ENCODE results near the gene ORC6. TPM values are rescaled to one million over a fixed set of nuclear protein-coding genes. Genes with fewer than 3 reads are reported as not detected.

The ORC6 gene
- total and polyA plus RNA-seq, 10 of the 15 experiments (the other 5 are each of a cell fraction or from before 2014, with no cell fraction given): 25.7 to 88.5 (median 49.1) TPM

DNA sequence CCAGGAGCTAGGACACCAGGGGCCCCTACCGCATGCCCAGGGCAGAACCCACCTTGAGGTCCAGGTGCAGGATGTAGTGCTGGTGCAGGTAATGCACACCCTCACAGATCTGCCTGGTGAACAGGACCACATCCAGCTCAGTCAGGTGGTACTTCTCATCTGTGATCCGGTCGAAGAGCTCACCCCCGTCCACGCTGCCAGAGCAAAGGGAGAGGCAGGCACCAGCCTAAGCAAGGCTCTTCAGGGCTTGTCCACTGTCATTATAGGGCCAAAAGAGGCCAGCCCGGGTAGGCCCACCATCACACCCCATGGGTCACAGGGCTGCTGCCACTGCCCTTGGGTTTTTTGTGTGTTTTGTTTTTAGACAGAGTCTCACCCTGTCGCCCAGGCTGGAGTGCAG is 37.7 kb downstream of the ORC6 start:
- ATAC-seq (no peak), DNase-seq (ENCODE audit: low read depth, low spot score) (no peak), FAIRE-seq (no peak)
- Histone ChIP-seq H3K9me3 (replicated peaks; ENCODE audit: control insufficient read depth, insufficient read depth, low read length) (peaks cover 2% of the 10 kb centered on the region; the same call in 1 of the 3 replicates), H3K27me3 (replicated peaks in 1 of 2; ENCODE audit: control insufficient read depth in 2 of 2, insufficient read depth in 2 of 2, low read length in 1 of 2) (no peaks in the 10 kb centered on the region), H3K4me1 (ENCODE audit: control insufficient read depth, insufficient read depth, low read length) (no peaks in the 10 kb centered on the region), H3K9ac (ENCODE audit: control insufficient read depth, insufficient read depth, low read length) (no peak overlapping the region), H2AFZ (ENCODE audit: control insufficient read depth, low read depth, low read length) (no peak overlapping the region), H3K27ac (ENCODE audit: control insufficient read depth, insufficient read depth) (no peak overlapping the region), H3K4me2 (ENCODE audit: control insufficient read depth, insufficient read depth) (no peak overlapping the region), H4K20me1 (ENCODE audit: control insufficient read depth, insufficient read depth) (no peaks in the 10 kb centered on the region), H3K4me3 (no peak overlapping the region), H3K36me3 (ENCODE audit: control insufficient read depth in 2 of 2, insufficient read depth in 2 of 2, low read length in 1 of 2) (no peaks in the 10 kb centered on the region; a peak in 1 of 4 replicates), H3K79me2 (ENCODE audit: control insufficient read depth, insufficient read depth, low read length) (no peaks in the 10 kb centered on the region)
- in situ Hi-C loops (cut with MboI) (no loop called here), intact Hi-C loops (cut with micrococcal nuclease; ENCODE audit: unreplicated experiment) (no loop called here)
- TF ChIP-seq MYB (IDR thresholded peaks at IDR 0.05; ENCODE audit: borderline replicate concordance, low read depth, low read length): no peak
- TF ChIP-seq NBN (IDR thresholded peaks at IDR 0.05): no peak
- TF ChIP-seq SIX5 (IDR thresholded peaks at IDR 0.05; ENCODE audit: low read depth, low read length, severe bottlenecking): no peak
- TF ChIP-seq ZNF622 (IDR thresholded peaks at IDR 0.05): no peak
- TF ChIP-seq, protein P1, sequence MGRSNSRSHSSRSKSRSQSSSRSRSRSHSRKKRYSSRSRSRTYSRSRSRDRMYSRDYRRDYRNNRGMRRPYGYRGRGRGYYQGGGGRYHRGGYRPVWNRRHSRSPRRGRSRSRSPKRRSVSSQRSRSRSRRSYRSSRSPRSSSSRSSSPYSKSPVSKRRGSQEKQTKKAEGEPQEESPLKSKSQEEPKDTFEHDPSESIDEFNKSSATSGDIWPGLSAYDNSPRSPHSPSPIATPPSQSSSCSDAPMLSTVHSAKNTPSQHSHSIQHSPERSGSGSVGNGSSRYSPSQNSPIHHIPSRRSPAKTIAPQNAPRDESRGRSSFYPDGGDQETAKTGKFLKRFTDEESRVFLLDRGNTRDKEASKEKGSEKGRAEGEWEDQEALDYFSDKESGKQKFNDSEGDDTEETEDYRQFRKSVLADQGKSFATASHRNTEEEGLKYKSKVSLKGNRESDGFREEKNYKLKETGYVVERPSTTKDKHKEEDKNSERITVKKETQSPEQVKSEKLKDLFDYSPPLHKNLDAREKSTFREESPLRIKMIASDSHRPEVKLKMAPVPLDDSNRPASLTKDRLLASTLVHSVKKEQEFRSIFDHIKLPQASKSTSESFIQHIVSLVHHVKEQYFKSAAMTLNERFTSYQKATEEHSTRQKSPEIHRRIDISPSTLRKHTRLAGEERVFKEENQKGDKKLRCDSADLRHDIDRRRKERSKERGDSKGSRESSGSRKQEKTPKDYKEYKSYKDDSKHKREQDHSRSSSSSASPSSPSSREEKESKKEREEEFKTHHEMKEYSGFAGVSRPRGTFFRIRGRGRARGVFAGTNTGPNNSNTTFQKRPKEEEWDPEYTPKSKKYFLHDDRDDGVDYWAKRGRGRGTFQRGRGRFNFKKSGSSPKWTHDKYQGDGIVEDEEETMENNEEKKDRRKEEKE (IDR thresholded peaks at IDR 0.05): no peak
- no peak for TF ChIP-seq CBX3 (IDR thresholded peaks at IDR 0.05; ENCODE audit: borderline replicate concordance, low read depth)
- no peak for TF ChIP-seq ZBED1 (IDR thresholded peaks at IDR 0.05; ENCODE audit: borderline replicate concordance)
- CTCF ChIA-PET: interaction anchor here (1.3 kb wide), 1 partner anchor 53 kb away, joined by 3 read pairs; no protein-coding TSS in a partner anchor
- WGBS (ENCODE audit: insufficient coverage, insufficient replicate concordance, low lambda C conversion rate, missing lambda C conversion rate): 64% methylated on average over 7 of the region's 7 CpGs
- no TSS peak for BruUV-seq (replicated peaks)
- POLR2A ChIA-PET: interaction anchor here (0.6 kb wide), 1 partner anchor 102 kb away, joined by 3 read pairs; no protein-coding TSS in a partner anchor
- RAD21 ChIA-PET (ENCODE audit: unreplicated experiment): no interaction called here
- SMC1A ChIA-PET (ENCODE audit: uncharacterized antibody, unreplicated experiment): no interaction called here

Measured in GM12878 (cell line).